SK-N-SH treated with all-trans-retinoic acid at 6 μM for 48 hours (cell line): ENCODE data around the gene SLC35F6.
"Not testable (repeated sequence)": the region's sequence is repeated elsewhere in the genome, so short reads cannot be mapped to it uniquely, and the experiment has no call there.

Experiments used
- ATAC-seq: fragments of 200-7000 bp; cut with Tn5 transposase; 3 replicates; pipeline ENCODE4 v1.9.1; 2020; ENCODE audit warnings: mild to moderate bottlenecking, moderate library complexity
- ARNTL ChIP-seq: fragments of 450-650 bp; formaldehyde crosslinking; IDR thresholded peaks from 2 replicates; pipeline ENCODE4 v1.5.0; 2020; ENCODE audit warnings: low read depth, mild to moderate bottlenecking, moderate library complexity, borderline replicate concordance
- BACH2 ChIP-seq: fragments of 250-450 bp; sonication (Bioruptor Pico); IDR thresholded peaks from 2 replicates; pipeline ENCODE4 v1.9.0; 2021; ENCODE audit warnings: mild to moderate bottlenecking, borderline replicate concordance
- CREB5 ChIP-seq: fragments of 250-450 bp; sonication (Bioruptor Pico); IDR thresholded peaks from 2 replicates; pipeline ENCODE4 v1.5.1; 2020; ENCODE audit warnings: low read depth, mild to moderate bottlenecking, moderate library complexity
- CSDC2 ChIP-seq: fragments of 250-450 bp; sonication (Bioruptor Pico); IDR thresholded peaks from 2 replicates; pipeline ENCODE4 v1.5.0; 2020; ENCODE audit warnings: mild to moderate bottlenecking, moderate library complexity
- ESRRG ChIP-seq: fragments of 250-450 bp; sonication (Bioruptor Pico); IDR thresholded peaks from 2 replicates; pipeline ENCODE4 v1.6.1; 2021; ENCODE audit warnings: mild to moderate bottlenecking
- GLIS3 ChIP-seq: fragments of 250-450 bp; sonication (Bioruptor Pico); IDR thresholded peaks from 2 replicates; pipeline ENCODE4 v1.5.0; 2020; ENCODE audit warnings: mild to moderate bottlenecking, moderate library complexity
- ISL1 ChIP-seq: fragments of 250-450 bp; sonication (Bioruptor Pico); IDR thresholded peaks from 2 replicates; pipeline ENCODE4 v2.1.2; 2022; ENCODE audit warnings: mild to moderate bottlenecking, moderate library complexity
- OSR1 ChIP-seq: fragments of 250-450 bp; sonication (Bioruptor Pico); IDR thresholded peaks from 2 replicates; pipeline ENCODE4 v1.8.0; 2022; ENCODE audit warnings: moderate library complexity, mild to moderate bottlenecking, inconsistent platforms
- PATZ1 ChIP-seq: fragments of 250-450 bp; sonication (Bioruptor Pico); IDR thresholded peaks from 2 replicates; pipeline ENCODE4 v1.8.0; 2020; ENCODE audit warnings: mild to moderate bottlenecking, moderate library complexity, borderline replicate concordance
- POU6F1 ChIP-seq: fragments of 250-450 bp; sonication (Bioruptor Pico); IDR thresholded peaks from 2 replicates; pipeline ENCODE4 v1.8.0; 2021; ENCODE audit warnings: low read depth, mild to moderate bottlenecking, moderate library complexity, borderline replicate concordance
- PPARA ChIP-seq: fragments of 250-450 bp; sonication (Bioruptor Pico); IDR thresholded peaks from 2 replicates; pipeline ENCODE4 v1.5.0; 2020; ENCODE audit warnings: mild to moderate bottlenecking, borderline replicate concordance
- RARB ChIP-seq: fragments of 250-450 bp; sonication (Bioruptor Pico); IDR thresholded peaks from 2 replicates; pipeline ENCODE4 v1.8.0; 2021; ENCODE audit warnings: mild to moderate bottlenecking, moderate library complexity
- SNAI2 ChIP-seq: fragments of 250-450 bp; sonication (Bioruptor Pico); IDR thresholded peaks from 2 replicates; pipeline ENCODE4 v1.5.0; 2020; ENCODE audit warnings: mild to moderate bottlenecking, moderate library complexity
- TCF4 ChIP-seq: fragments of 250-450 bp; sonication (Bioruptor Pico); IDR thresholded peaks from 2 replicates; pipeline ENCODE4 v1.8.0; 2021; ENCODE audit warnings: mild to moderate bottlenecking, moderate library complexity, borderline replicate concordance
- TOX ChIP-seq: fragments of 250-450 bp; sonication (Bioruptor Pico); IDR thresholded peaks from 2 replicates; pipeline ENCODE4 v1.8.0; 2021; ENCODE audit warnings: mild to moderate bottlenecking, moderate library complexity, borderline replicate concordance
- ZC3H10 ChIP-seq: fragments of 250-450 bp; sonication (Bioruptor Pico); IDR thresholded peaks from 2 replicates; pipeline ENCODE4 v1.5.1; 2021; ENCODE audit warnings: mild to moderate bottlenecking, moderate library complexity
- ZFP3 ChIP-seq: fragments of 250-450 bp; sonication (Bioruptor Pico); IDR thresholded peaks from 2 replicates; pipeline ENCODE4 v1.5.0; 2020; ENCODE audit warnings: mild to moderate bottlenecking, moderate library complexity
- ZFP30 ChIP-seq: fragments of 450-650 bp; formaldehyde crosslinking; IDR thresholded peaks from 2 replicates; pipeline ENCODE4 v1.5.0; 2022; ENCODE audit warnings: mild to moderate bottlenecking, moderate library complexity
- ZNF565 ChIP-seq: fragments of 450-650 bp; formaldehyde crosslinking; conservative IDR thresholded peaks from 2 replicates; pipeline ENCODE4 v1.5.0; 2020; ENCODE audit warnings: low read depth, mild to moderate bottlenecking, moderate library complexity
- ZNF70 ChIP-seq: fragments of 450-650 bp; formaldehyde crosslinking; IDR thresholded peaks from 2 replicates; pipeline ENCODE4 v1.5.0; 2020; ENCODE audit warnings: mild to moderate bottlenecking, moderate library complexity
- ZNF8 ChIP-seq: fragments of 450-650 bp; formaldehyde crosslinking; IDR thresholded peaks from 2 replicates; pipeline ENCODE4 v1.5.0; 2020; ENCODE audit warnings: mild to moderate bottlenecking, moderate library complexity
- TF ChIP-seq, protein P1 (sequence below): fragments of 250-450 bp; sonication (Bioruptor Pico); IDR thresholded peaks from 2 replicates; pipeline ENCODE4 v1.5.1; 2021; ENCODE audit warnings: mild to moderate bottlenecking, moderate library complexity

Gene SLC35F6

DNA sequence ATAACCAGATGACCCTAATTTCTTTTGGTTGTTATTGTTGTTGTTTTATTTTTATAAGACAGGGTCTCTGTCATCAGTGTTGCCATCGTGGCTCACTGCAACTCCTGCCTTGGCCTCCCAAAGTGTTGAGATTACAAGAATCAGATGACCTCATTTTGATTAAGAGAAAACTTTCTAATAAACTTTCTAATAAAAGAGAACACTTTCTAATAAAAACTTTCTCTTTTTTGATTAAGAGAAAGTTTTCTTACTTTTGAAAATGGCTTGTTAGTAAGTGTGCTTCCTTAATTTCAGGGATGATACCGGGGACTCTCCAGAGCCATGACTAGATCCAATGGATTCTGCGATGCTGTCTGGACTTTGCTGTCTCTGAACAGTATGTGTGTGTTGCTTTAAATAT is 29.4 kb downstream of the SLC35F6 start:
- no peak for TF ChIP-seq ZC3H10
- no peak for TF ChIP-seq PPARA (CRISPR knock-in tag)
- TF ChIP-seq, protein P1, sequence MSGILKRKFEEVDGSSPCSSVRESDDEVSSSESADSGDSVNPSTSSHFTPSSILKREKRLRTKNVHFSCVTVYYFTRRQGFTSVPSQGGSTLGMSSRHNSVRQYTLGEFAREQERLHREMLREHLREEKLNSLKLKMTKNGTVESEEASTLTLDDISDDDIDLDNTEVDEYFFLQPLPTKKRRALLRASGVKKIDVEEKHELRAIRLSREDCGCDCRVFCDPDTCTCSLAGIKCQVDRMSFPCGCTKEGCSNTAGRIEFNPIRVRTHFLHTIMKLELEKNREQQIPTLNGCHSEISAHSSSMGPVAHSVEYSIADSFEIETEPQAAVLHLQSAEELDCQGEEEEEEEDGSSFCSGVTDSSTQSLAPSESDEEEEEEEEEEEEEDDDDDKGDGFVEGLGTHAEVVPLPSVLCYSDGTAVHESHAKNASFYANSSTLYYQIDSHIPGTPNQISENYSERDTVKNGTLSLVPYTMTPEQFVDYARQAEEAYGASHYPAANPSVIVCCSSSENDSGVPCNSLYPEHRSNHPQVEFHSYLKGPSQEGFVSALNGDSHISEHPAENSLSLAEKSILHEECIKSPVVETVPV (CRISPR knock-in tag), result no peak
- TF ChIP-seq ESRRG (CRISPR knock-in tag), result no peak
- TF ChIP-seq PATZ1 (CRISPR knock-in tag), result no peak
- TF ChIP-seq TOX (CRISPR knock-in tag), result no peak
- no peak for TF ChIP-seq ZFP3
- no peak for TF ChIP-seq CREB5
- no peak for TF ChIP-seq CSDC2
- no peak for TF ChIP-seq ZNF8 (CRISPR knock-in tag)
- TF ChIP-seq OSR1 (CRISPR knock-in tag), result no peak
- no peak for TF ChIP-seq TCF4
- no peak for TF ChIP-seq RARB (CRISPR knock-in tag)
- TF ChIP-seq ZFP30 (CRISPR knock-in tag), result no peak
- no peak for ATAC-seq

- ATAC-seq, result not testable (repeated sequence)
These were observed 31.1 kb downstream of the SLC35F6 start for GRCh38 chr2:26795135-26795534.

GRCh38 chr2:26801328-26801727 is 37.2 kb downstream of the SLC35F6 start:
- no peak for ATAC-seq
- TF ChIP-seq, protein P1 (CRISPR knock-in tag), result no peak
- TF ChIP-seq PPARA (CRISPR knock-in tag) (no peak), ZNF70 (CRISPR knock-in tag) (no peak), BACH2 (no peak), GLIS3 (CRISPR knock-in tag) (no peak), ARNTL (no peak), SNAI2 (no peak), TCF4 (no peak), OSR1 (CRISPR knock-in tag) (no peak)

DNA sequence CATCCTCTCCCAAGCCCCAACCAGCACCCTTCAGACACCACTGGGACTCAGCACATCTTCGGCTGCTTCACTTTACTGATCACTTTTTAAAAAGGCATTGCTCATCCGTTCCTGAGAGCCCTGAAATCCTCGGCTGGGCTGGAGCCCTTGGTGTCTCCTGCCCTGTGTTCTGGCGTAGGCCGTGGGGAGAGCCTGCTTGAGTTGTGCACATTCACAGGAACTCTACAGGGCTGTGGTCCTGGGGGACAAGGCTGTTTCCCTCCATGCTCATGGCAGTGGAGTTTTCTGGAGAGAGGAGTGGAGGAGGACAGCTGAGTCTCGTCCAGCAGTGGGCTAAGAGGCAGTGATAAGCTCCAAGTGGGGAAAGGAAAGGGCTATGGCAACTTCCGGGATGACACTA is 37.7 kb downstream of the SLC35F6 start:
- TF ChIP-seq ZNF565 (CRISPR knock-in tag), result no peak
- no peak for TF ChIP-seq OSR1 (CRISPR knock-in tag)
- TF ChIP-seq POU6F1 (CRISPR knock-in tag), result no peak
- no peak for TF ChIP-seq GLIS3 (CRISPR knock-in tag)
- no peak for TF ChIP-seq ISL1 (CRISPR knock-in tag)
- TF ChIP-seq ARNTL, result no peak
- no peak for TF ChIP-seq CREB5
- no peak for TF ChIP-seq TCF4
- TF ChIP-seq, protein P1 (CRISPR knock-in tag), result no peak
- TF ChIP-seq ZC3H10, result no peak
- no peak for TF ChIP-seq ESRRG (CRISPR knock-in tag)
- TF ChIP-seq ZFP30 (CRISPR knock-in tag), result no peak
- no peak for ATAC-seq
